ENCODE data around the gene EPHA8.

GRCh38 chr1:22527555-22528296 lies 35.6 kb upstream of the EPHA8 start:
- no peak for TF ChIP-seq MYC (IDR thresholded peaks at IDR 0.05; ENCODE audit: borderline replicate concordance, low read length)
- no peak for TF ChIP-seq ZSCAN20 (CRISPR knock-in tag; IDR thresholded peaks at IDR 0.05)
- no peak for TF ChIP-seq RARB (CRISPR knock-in tag; IDR thresholded peaks at IDR 0.05)
- TF ChIP-seq CTCF (IDR thresholded peaks at IDR 0.05) = no peak
- TF ChIP-seq POLR2A (IDR thresholded peaks at IDR 0.05; ENCODE audit: low read length) = no peak
- TF ChIP-seq RFX5 (IDR thresholded peaks at IDR 0.05) = no peak
- no peak for TF ChIP-seq NPAS2 (CRISPR knock-in tag; IDR thresholded peaks at IDR 0.05; ENCODE audit: borderline replicate concordance)
- TF ChIP-seq MAZ (IDR thresholded peaks at IDR 0.05; ENCODE audit: borderline replicate concordance, low read depth, low read length) = no peak
- TF ChIP-seq JUN (IDR thresholded peaks at IDR 0.05) = no peak
- no peak for TF ChIP-seq EP300 (IDR thresholded peaks at IDR 0.05)
